CD4-positive, alpha-beta T cell treated with Interleukin-15 for 1 hour (primary cell): ENCODE data around the gene P2RX3.
"Not testable (repeated sequence)": the region's sequence is repeated elsewhere in the genome, so short reads cannot be mapped to it uniquely, and the experiment has no call there.

Source experiments
- DNase-seq: peaks from one replicate; pipeline ENCODE4 v3.0.0-alpha.2; 2020

The P2RX3 gene

DNA sequence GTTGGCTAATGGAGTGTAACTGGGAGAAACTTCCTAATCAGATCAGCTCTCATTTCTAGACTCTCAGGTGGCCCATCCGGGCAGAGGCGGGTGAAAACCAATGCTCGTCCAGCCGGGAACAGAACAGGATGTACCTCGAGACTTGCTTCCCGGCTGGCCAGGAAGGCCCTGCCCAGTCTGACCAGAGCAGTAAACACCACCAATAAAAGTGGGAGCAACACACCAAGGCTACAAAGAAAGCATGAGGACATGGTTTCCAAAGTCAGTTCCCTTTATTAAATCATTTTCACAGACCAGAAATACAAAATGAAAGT, 12.5 kb upstream of the P2RX3 start:
- no peak for DNase-seq

DNA sequence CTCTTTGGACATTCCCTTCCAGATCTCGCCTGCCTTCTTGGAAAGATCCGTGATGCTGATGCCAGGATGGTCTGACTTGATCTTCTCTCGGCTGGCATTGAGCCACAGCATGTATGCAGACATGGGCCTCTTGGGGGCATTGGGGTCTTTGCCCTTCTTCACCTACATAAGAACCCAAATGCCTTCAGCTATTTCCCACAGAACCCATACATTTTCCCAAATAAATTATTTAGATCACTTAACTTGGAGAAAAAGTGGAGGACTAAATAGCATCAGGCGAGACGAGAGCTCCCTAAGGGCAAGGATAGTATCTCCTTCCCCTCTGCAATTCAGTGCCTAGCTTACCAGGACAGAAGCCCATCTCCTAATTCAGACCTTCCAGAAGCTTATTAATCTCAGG, 10.4 kb upstream of the P2RX3 start:
- DNase-seq = no peak

DNA sequence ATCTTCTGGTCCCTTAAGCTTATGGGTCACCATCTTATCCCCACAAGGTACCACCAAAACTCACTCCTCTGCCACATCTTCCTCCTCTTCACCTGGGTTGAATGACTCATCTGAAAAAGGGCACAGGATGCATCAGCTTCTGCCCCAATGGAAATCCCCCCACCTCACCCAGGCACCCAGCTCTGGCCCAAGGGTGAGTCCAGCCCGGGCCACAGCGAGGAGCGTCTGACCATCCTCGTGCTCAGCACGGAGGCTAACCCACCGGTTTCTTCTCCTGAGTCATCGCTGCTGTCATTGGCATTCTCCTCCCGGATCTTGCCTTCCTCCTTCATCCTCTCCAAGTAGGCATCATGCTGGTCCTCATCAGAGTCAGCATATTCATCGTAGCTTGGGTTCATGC, 8.1 kb upstream of the P2RX3 start:
- DNase-seq = no peak

DNA sequence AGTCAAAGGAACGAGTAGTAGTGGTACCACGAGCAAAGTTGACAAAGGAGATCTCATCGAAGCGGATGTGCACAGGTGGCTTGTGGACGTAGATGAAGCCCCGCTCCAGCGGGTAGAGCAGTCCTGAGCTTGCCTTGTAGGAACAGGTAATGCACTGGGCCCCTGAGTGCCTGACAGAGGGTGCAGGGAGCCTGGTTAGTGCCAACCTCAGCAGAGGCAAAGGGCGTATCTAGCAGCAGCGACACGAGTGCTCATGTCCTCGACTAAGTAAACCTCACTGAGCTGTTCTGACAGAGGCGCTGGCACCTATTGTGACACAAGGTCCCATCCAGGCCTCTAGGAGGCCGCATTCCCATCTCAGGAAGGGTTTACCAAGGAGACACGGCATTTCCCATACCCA, 6.4 kb upstream of the P2RX3 start:
- no peak for DNase-seq

DNA sequence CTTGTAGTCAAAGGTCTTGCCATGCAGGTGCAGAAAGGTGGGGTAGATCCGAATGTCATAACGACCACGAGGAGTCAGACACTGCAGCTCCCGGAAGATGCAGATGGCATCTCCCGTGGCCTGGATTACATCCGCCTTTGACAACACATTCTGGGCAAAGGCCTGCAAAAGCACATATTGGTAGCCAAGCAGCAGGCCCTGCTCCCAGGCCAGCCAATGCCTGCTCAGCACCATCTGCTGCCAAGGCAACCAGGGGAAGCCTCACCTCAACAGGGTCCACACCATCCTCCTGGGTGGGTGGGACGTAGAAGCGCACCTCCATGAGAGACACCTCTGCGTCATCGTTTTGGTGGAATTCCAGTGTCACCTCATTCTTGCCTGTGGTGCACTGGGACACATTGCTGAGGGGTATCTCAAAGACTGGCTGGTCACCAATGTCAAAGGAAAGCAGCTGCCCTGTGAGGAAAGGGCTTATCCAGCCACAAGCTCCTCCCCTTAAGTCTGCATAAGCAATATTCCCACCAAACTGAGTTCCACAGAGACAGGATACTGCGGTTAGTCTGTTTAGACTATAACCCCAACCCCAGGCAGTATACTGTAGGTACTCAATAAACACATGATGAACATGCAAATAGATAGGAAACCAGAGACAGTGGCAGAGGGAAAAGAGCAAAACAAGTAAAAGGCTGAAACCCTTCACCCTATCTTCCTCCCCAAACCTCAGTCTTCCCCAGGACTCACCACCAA, 5.3 kb upstream of the P2RX3 start:
- DNase-seq = no peak

DNA sequence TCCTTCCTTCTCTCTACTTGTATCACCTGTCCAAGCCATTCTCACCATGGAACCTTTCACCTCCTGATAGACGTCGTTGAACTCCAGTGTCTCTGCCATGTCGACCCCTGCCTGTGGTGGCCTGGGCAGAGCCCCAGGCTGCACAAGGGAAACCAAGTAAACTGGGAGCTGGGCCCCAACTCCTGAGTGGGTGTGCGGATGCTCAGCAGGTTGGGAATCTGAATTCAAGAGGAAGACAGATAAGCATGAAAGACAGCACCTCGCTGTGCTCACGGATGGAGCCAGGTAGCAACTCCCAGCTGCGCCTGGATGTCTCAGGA, 3.2 kb upstream of the P2RX3 start:
- DNase-seq = no peak

DNA sequence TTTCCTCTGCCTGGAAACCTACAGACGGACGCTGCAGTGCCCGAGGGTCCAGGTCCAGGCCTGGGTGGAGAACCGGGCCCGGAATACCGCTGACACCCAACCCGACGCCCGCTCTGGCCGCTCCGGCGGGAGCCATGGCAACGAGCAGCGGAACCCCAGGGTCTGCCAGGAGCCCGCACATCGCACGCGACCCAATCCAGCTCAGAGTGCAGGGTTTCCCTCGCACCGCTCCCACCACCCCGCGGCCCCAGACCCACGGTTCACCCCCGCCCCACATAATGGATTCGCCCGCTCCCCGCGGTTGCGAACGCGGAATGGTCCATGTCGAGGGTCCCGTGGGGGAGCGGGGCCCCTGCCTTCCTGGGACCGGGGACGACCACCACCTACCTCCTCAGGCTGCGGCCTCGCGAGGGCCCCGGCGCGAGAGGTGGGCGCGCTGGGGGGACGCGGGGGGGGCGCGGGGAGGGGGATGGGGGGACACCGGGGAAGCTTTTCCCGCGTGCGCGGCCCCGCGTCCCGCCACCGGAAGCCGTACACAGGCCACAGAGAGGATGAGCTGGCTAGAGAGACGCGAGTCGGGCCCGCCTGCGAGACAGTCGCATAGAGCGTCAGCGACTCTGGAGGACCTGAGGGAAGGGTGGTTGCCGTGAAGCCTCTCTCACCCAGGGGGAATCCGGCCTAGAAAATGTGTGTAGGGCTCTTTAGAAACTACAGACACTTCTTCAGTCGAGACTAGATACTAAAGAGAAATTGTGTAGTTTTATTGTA, 2.6 kb upstream of the P2RX3 start, which contains the start of gene SSRP1:
Gene SSRP1, minus strand, starts transcription at position 550 of the 768 bp plus-strand sequence. CDS start 771 bp downstream, outside the sequence.
- peak; percentile 91 for DNase-seq

DNA sequence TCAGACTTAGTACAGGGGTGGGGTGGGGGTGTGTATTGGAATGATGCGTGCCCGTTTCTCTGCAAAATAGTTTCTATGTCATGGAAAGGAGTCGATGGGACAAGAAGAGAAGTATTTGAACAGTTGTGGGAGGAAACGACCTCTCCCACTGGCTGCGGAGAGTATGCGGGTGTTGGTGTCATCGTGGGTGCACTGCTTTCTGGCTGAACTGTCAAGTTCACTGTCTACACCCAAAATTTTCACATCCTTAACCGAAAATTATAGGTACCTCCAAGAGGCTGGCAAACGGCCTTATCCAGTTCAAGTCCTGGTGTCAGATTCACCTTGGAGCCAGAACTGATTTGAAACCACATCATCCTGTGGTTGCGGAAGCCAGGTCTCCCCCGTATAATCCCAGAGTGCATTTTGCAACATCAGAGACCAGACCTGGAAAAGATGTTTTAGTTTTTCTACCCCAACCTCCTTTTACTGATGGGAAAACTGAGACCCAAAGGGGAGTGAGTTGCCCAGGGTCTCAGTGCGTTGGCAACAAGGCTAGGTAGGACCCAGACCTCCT, 2.0 kb upstream of the P2RX3 start:
- DNase-seq = no peak

DNA sequence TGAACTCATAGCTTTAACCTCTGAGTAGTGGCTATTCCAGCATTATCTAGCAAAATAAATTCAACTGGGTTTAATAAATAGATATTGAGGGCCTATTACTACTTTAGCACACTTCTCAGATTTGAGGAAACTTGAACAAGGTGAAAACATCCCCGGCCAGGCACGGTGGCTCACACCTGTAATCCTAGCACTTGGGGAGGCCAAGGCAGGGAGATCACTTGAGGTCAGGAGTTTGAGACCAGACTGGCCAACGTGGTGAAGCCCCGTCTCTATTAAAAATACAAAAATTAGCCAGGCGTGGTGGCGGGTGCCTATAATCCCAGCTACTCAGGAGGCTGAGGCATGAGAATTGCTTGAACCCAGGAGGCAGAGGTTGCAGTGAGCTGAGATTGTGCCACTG, 1.3 kb upstream of the P2RX3 start:
- not testable (repeated sequence) for DNase-seq

DNA sequence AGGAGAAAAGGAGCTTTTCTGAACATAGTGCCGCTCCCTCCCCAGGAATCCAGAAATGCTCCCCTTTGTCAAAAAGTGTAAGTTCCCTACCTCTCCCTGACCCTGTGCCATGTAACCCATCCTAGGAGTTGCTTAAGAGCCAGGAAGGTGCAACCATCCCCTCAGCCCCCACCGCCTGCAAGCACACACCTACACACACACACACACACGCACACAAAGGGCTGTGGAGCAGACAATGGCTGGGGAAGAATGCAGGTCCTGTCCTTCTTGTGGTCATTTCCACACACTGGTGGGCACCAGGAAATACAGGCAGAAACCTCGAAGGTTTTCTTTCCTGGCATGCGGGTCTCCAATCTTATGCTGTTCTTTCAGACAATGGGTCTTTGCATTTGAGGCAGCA, 1.2 kb downstream of the P2RX3 start:
- DNase-seq = no peak

DNA sequence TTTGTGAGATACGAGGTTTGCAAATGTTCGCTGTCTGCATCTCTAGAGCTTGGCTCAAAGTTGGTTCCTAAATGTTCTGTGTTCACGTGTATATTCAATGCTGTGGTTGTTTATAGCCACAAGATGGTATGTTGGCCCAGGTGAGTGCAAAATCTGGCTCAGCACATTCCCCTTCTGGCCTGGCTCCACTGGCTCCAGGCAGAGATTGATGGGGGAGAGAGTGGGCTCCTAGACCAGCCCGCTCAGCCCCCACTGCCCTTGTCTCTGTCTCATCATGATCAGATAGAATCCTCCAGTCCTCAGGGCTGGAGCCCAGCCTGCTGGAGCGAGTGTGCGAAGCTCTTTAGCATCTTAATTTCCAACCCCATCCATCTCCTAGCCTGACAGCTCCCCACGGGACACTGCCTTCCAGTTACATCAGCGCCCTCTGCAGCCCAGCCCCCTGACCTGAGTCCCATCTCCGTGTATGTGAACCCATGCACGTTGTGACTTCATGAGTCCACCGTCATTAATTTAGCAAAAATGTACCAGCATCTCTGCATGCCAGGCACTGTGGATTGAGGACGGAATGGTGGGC, 2.0 kb downstream of the P2RX3 start:
- no peak for DNase-seq

DNA sequence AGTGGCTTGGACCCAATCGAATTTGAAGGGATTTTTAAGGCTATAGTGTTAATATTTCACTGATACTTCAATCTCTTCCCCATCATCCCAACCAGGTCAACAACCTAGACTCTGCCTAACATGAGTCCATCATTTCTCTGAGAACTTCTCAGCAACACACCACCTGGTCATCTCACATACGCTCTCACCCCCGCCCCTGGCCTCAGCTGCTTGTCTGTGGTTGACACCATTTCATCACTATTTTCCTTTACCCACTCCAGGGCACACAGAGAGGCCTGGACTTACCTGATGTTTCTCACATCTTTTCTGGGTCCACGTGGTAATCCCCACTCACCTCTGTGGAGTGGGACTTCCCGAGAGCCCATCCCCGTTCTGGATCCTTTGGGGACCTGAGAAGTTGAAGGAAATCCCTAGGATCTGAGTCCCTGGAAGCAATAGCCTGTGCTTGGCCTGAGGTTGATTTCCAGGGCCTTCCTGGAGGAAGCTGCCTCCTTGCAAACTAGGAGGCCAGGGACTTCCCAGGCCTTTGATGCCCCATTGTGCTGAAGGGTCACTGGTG, 3.2 kb downstream of the P2RX3 start:
- no peak for DNase-seq

DNA sequence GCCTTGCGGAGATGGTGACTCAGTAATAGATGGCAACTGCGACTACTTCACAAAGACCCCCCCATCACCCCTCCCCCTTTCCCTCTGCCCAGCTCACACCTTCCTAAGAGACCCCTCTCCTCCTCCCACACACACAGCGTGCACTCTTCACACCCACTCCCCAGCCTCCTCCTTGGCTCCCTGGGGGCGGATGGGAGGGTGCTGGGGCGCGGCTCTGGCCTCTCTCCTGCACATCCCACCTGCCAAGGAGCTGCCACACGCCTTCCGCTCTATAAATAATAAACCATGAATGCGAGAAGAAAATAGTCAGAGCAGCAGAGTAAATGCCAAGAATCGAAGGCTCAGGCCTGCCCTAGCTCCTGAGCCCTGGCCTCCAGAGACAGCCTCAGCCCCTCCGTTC, 4.5 kb downstream of the P2RX3 start:
- DNase-seq = no peak

DNA sequence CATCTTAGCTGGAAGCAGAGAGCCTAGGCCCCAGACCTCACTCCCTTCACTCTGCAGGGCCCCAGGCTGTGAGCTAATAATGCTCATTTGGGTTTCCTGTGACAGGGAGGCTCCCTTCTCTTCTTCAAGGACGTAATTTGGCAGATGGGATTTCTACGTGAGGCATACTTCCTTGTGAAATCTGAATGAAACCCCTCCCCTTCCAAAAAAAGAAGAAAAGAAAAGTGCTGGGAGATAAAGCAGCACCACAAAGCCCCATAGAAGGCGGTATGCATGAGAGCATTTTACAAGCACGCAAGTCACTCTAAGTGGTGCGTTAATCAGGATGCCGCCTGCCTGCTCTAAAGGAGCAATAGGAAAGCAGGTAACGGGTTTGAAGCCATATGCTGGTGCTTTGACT, 5.7 kb downstream of the P2RX3 start:
- DNase-seq = no peak

DNA sequence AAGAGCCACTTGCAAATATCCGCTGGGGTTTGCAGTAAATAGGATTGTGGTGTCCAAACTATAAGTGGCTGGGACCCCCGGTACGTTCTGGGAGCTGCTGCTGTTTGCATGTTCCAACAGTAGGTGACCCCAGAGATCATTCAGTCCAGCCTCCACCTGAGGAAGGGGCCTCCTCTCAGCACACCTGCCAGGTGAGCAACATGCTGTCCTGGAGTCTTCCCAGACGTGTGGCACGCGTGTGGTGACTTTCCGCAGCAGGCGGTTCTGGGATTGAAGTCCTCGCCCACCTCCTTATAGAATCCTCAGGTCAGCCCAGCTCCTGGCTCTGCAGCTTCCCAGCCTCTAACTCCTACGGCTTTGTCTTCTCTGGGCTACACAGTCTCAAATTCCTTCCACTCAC, 6.7 kb downstream of the P2RX3 start:
- no peak for DNase-seq

DNA sequence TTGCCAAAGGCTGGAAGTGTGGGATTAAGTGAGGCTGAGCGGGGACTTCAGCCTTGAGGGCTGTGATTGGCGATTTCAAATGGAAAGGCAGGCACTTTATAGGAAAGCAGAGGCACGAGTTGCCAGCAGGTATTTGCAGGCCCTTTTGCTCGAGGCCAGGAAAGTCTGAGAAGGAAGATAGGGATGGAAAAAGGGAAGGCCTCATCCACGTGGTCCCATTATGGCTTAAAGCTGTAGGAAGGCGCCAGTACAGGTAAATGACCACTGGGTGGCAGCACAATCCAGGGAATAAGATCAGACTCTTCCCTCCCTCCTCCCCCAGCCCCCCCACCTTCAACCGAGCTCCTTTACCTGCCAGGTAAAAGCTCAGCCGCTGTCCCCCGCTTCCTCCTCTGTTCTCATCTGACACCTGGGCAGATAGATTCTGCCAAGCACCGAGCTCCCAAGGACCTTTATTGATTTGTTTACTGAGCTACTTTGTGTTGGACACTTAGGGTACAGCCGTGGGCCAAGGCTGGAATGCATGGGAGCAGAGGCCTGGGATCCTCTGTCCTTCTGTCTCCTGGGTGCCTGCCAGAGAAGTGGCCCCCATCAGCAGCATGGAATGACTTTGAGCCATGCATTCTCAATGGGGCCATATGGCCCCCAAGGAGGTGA, 7.5 kb downstream of the P2RX3 start:
- DNase-seq = peak; percentile 62

DNA sequence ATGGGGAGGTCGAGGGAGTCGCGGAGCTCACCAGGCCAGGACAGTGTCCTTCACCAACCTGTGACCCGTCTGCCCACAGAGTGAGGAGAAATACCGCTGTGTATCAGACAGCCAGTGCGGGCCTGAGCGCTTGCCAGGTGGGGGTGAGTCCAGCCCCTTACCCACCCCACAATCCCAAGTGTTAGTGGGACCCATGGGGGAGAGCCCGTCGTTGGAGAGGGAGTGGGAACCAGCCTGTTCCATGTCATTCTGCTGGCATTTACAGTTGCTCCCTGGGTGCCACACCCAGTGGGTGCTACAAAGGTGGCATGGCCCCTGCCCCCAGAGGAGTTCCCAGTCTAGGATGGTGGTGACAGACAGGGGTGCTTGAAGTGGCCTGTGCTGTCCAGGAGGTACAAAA, 9.2 kb downstream of the P2RX3 start:
- DNase-seq = no peak

DNA sequence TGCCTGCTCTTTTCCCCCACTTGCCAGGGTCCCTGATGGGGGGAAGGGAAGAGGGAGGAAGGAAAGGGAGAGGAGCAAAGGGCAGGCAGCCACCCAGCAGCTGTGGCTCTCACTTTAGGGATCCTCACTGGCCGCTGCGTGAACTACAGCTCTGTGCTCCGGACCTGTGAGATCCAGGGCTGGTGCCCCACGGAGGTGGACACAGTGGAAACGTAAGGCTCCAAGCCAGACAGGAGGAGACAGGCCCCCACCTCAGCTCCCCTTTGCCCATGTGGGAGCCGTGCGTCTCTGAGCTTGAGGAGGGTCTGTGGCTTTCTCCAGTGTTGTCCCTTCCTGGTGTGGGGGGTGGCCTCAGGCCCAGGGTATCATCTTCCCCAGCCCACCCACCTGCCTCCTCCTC, 9.9 kb downstream of the P2RX3 start:
- no peak for DNase-seq

DNA sequence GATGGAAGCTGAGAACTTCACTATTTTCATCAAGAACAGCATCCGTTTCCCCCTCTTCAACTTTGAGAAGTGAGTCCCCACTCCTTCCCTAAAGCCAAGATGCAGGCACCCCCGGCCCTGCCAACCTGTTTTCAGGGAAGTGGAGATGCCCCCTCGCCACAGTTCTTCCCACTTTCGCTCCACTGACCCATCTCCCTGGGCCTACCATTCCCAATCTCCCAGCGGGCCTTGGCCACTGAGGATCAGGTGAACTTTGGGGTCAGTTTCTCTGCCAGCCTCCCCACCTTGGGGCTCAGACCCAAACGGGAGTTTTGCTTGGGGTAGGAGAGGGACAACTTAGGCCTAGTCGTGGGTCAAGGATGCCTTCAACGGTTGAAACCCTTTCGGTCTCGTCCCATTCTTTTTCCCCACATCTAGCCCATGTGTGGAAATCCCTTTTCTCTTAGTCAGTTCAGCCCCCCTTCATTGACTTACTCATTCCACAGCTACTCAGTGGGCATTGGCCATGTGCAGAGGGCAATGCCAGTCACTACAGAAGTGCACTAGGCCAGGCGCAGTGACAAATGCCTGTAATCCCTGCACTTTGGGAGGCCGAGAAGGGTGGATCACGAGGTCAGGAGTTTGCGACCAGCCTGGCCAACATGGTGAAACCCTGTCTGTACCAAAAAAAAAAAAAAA, 10.6 kb downstream of the P2RX3 start:
- DNase-seq = no peak

DNA sequence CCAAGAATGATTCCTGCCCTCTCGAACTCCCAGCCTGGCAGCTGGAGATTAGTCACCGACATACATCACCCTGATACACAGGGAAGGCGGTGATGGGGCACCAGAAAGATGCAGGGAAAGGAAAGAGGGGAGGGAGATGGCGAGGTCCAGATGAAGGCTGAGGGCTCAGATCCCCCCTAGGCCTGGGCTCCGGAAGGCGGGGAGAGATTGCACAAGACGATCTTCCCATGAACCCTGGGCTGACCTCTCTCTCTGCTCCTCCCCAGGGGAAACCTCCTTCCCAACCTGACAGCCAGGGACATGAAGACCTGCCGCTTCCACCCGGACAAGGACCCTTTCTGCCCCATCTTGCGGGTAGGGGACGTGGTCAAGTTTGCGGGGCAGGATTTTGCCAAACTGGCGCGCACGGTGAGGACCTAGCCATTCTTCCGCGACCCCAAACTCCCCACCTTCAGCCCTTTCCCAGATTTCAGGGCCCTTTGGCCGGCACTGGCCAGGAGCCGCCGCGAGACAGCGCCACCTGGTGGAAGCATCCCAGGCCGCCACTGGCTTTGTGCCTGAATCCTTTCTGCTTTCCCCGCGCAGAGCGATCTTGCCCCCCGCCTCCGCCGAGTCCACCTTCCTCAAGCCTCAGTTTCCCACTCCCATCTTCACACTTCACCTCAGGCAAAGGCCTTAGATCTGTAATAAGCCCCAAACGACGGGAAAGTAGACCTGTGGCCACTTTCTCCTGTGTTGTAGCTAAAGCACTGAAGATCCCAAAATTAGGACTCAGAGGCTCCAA, 11.5 kb downstream of the P2RX3 start:
- DNase-seq = peak; percentile 32

DNA sequence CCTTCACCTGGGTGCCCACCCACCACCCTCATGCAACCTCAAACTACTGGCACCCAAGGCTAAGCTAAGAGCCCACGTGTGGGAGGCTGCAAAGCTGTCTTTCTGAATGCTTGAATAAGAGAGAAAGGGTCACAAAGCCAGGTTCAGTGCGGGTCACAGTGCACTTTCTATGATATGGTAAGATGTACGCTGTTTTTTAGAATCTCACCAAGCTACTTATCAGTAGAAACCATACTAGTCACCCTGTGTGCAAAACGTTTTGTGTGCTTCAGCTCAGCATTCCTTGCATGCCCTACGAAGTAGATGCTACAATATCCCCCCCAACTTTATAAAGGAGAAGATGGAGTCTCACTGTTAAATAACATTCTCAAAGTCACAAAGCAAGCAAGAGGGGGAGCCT, 14.9 kb downstream of the P2RX3 start:
- no peak for DNase-seq

DNA sequence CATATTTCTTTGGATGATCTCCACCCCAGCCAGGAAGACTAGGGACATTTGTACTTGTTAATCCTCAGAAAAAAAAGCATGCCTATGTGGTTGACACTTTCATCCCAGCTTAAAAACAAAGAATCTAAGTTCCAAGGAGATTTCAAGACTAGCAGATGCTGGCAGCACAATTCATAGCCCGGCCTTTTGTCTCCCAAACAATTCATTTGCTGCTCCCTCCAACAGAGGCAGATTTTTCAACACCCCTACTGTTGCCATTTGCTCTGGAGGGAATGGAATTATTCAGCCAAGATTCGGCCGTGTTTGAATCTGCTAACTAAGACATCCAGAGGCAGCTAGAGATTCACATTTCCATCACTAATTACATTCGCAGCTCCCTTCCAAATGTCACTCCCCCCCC, 15.3 kb downstream of the P2RX3 start:
- no peak for DNase-seq
